ENCODE results near the gene SLC9A9. TPM values are rescaled to one million over a fixed set of nuclear protein-coding genes. Genes with fewer than 3 reads are reported as not detected.
"Not testable (repeated sequence)": the region's sequence is repeated elsewhere in the genome, so short reads cannot be mapped to it uniquely, and the experiment has no call there.

The SLC9A9 gene
- total RNA-seq, 1 donor from 2014 or later = 11.4 TPM

DNA sequence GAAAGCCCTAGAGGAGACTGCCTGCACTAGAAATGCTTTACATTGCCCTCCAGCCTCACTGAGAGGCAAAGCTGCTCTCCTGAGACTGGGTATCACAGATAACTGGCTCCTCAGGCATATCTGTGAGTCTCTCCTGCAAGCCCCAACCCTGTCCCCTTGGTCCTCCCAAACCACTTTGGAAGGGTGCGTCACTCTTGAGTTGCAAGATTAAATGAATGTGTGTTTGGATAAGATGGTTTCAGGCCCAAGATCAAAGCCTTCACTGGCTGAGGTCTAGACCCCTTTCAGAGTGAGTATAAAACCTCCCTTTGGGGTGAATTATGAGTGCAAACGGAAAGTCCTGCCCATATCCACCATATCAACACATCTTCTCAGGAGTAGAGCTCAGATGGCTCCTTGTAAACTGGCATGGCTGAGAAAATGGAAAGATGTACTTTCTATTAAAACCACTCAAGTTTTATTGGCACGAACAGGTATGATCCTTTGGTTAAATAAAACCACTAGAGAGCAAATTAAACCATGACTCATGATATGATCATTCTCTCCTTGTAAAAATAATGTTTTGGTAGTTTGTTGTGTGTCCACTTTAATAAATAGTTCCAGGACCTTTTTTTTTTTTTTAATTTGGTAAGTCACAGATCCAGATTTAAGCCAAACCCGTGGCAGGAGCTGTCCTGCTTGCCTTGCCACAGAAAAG lies 564.7 kb downstream of the SLC9A9 start:
- peaks cover 2% of the 10 kb centered on the region for H3K27me3 Mint-ChIP-seq (ENCODE audit: unreplicated experiment)
- H3K4me3 Mint-ChIP-seq (ENCODE audit: unreplicated experiment) = no peak overlapping the region
- H3K9me3 Mint-ChIP-seq (ENCODE audit: unreplicated experiment) = peaks cover 2% of the 10 kb centered on the region
- H3K4me1 Mint-ChIP-seq (ENCODE audit: low read depth, unreplicated experiment) = peaks cover under 1% of the 10 kb centered on the region
- H3K27ac Mint-ChIP-seq (ENCODE audit: unreplicated experiment) = no peak overlapping the region
- TF ChIP-seq, protein P1, sequence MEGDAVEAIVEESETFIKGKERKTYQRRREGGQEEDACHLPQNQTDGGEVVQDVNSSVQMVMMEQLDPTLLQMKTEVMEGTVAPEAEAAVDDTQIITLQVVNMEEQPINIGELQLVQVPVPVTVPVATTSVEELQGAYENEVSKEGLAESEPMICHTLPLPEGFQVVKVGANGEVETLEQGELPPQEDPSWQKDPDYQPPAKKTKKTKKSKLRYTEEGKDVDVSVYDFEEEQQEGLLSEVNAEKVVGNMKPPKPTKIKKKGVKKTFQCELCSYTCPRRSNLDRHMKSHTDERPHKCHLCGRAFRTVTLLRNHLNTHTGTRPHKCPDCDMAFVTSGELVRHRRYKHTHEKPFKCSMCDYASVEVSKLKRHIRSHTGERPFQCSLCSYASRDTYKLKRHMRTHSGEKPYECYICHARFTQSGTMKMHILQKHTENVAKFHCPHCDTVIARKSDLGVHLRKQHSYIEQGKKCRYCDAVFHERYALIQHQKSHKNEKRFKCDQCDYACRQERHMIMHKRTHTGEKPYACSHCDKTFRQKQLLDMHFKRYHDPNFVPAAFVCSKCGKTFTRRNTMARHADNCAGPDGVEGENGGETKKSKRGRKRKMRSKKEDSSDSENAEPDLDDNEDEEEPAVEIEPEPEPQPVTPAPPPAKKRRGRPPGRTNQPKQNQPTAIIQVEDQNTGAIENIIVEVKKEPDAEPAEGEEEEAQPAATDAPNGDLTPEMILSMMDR (IDR thresholded peaks at IDR 0.05; ENCODE audit: partially characterized antibody, unreplicated experiment) = no peak
- no peak for DNase-seq
- H3K36me3 Mint-ChIP-seq (ENCODE audit: unreplicated experiment) = no peaks in the 10 kb centered on the region

DNA sequence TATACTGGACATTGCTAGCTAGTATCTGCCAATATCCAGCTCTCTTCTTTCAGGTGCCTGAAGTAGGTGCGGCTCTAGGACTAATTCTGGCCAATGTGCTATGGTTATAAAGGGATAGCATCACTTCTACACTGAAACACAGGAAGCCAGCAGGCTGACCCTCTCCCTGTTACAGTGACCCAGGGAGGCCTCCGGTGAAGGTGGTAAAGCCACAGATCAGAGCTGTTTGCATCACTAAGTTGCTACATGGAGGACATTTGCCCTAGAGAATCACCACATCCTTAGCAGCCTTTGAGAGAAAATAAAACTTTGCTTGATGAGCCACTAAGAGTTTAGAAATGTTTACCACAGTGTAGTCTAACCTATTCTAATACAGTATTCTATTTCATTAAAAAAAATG lies 567.3 kb downstream of the SLC9A9 start:
- Mint-ChIP-seq H3K27ac (ENCODE audit: unreplicated experiment) (no peak overlapping the region), H3K27me3 (ENCODE audit: unreplicated experiment) (peaks cover 2% of the 10 kb centered on the region), H3K4me1 (ENCODE audit: low read depth, unreplicated experiment) (peaks cover 3% of the 10 kb centered on the region), H3K9me3 (ENCODE audit: unreplicated experiment) (peaks cover 2% of the 10 kb centered on the region), H3K36me3 (ENCODE audit: unreplicated experiment) (no peaks in the 10 kb centered on the region), H3K4me3 (ENCODE audit: unreplicated experiment) (no peak overlapping the region)
- DNase-seq = no peak
- TF ChIP-seq, protein P1 (IDR thresholded peaks at IDR 0.05; ENCODE audit: partially characterized antibody, unreplicated experiment) = no peak

DNA sequence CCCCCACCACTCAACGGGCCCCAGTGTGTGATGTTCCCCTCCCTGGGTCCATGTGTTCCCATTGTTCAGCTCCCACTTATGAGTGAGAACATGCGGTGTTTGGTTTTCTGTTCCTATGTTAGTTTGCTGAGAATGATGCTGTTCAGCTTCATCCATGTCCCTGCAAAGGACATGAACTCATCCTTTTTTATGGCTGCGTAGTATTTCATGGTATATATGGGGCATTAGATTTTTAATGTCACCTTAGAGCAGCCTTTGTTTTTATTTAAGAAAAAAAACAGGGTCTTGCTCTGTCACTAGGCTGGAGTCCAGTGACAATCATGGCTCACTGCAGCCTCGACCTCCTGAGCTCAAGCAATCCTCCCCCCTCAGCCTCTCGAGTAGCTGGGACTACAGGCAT lies 568.7 kb downstream of the SLC9A9 start:
- not testable (repeated sequence) for H3K4me3 Mint-ChIP-seq (ENCODE audit: unreplicated experiment); DNase-seq; H3K4me1 Mint-ChIP-seq (ENCODE audit: low read depth, unreplicated experiment); H3K36me3 Mint-ChIP-seq (ENCODE audit: unreplicated experiment); H3K27me3 Mint-ChIP-seq (ENCODE audit: unreplicated experiment); H3K27ac Mint-ChIP-seq (ENCODE audit: unreplicated experiment); H3K9me3 Mint-ChIP-seq (ENCODE audit: unreplicated experiment)

DNA sequence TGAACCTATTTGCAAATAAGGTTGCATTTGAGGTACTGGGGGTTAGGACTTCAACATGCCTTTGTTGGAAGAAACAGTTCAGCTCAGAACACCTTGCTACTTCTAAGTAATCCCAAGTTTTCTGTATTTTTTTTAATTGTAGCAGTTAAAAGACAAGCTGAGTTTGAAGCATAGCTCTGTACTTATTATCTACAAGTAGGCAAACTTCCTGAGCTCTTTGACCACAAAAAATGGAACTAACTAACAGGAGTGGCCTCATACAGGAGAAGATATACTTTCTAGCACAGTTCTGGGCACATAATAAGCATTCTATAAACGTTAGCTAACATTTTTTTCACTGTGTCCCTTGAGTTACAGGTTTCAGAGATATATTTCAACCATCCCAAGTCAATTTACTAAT lies 569.5 kb downstream of the SLC9A9 start:
- H3K27me3 Mint-ChIP-seq (ENCODE audit: unreplicated experiment) = peaks cover 2% of the 10 kb centered on the region
- H3K27ac Mint-ChIP-seq (ENCODE audit: unreplicated experiment) = no peak overlapping the region
- no peak for DNase-seq
- H3K9me3 Mint-ChIP-seq (ENCODE audit: unreplicated experiment) = peaks cover 2% of the 10 kb centered on the region
- TF ChIP-seq, protein P1 (IDR thresholded peaks at IDR 0.05; ENCODE audit: partially characterized antibody, unreplicated experiment) = no peak
- no peaks in the 10 kb centered on the region for H3K36me3 Mint-ChIP-seq (ENCODE audit: unreplicated experiment)
- H3K4me1 Mint-ChIP-seq (ENCODE audit: low read depth, unreplicated experiment) = peaks cover 3% of the 10 kb centered on the region
- no peak overlapping the region for H3K4me3 Mint-ChIP-seq (ENCODE audit: unreplicated experiment)

DNA sequence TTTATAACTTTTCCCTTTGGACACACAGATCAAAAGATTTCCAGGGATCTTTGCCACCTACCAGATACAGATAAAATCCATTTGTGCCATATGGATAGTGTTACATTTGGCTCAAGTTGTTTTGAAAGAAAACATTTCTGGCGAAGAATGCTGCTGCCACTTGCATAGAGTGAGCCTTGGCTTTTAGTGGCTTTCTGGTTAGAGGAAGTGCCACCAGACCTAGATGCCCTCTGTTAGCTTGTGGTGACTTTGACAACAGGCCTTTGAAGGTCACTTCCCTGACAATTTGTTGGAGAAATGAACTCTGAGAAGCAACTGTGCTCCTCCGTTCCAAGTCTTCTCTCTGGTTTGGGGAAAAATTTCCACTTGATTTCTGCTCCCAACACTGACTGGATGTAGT lies 570.7 kb downstream of the SLC9A9 start:
- Mint-ChIP-seq H3K9me3 (ENCODE audit: unreplicated experiment) (peaks cover 2% of the 10 kb centered on the region), H3K4me3 (ENCODE audit: unreplicated experiment) (no peak overlapping the region), H3K4me1 (ENCODE audit: low read depth, unreplicated experiment) (peaks cover 3% of the 10 kb centered on the region), H3K27ac (ENCODE audit: unreplicated experiment) (no peak overlapping the region), H3K27me3 (ENCODE audit: unreplicated experiment) (peaks cover 2% of the 10 kb centered on the region), H3K36me3 (ENCODE audit: unreplicated experiment) (no peaks in the 10 kb centered on the region)
- TF ChIP-seq, protein P1 (IDR thresholded peaks at IDR 0.05; ENCODE audit: partially characterized antibody, unreplicated experiment) = no peak
- DNase-seq = no peak

Measured in glutamatergic neuron (in vitro differentiated cells).